GM18498 (cell line): ENCODE results near the gene ITGA11.
A peak's percentile ranks its signal among the peaks of the same experiment; 100 is the strongest.

Experiments
- ATAC-seq: cut with Tn5 transposase; IDR thresholded peaks from one replicate; pipeline ENCODE4 v1.9.1; 2021; ENCODE audit warnings: mild to moderate bottlenecking, moderate library complexity; ENCODE audit not compliant: unreplicated experiment

ITGA11 gene

GRCh38 chr15:68298882-68299381 lies 133.0 kb downstream of the ITGA11 start:
- ATAC-seq = peak; percentile 88

- no peak for ATAC-seq
Measured at GRCh38 chr15:68298336-68298735, 133.6 kb downstream of the ITGA11 start.

- ATAC-seq = no peak
Measured at GRCh38 chr15:68295014-68295805, 136.8 kb downstream of the ITGA11 start.

- ATAC-seq = no peak
Measured at GRCh38 chr15:68292967-68293366, 139.0 kb downstream of the ITGA11 start.

DNA sequence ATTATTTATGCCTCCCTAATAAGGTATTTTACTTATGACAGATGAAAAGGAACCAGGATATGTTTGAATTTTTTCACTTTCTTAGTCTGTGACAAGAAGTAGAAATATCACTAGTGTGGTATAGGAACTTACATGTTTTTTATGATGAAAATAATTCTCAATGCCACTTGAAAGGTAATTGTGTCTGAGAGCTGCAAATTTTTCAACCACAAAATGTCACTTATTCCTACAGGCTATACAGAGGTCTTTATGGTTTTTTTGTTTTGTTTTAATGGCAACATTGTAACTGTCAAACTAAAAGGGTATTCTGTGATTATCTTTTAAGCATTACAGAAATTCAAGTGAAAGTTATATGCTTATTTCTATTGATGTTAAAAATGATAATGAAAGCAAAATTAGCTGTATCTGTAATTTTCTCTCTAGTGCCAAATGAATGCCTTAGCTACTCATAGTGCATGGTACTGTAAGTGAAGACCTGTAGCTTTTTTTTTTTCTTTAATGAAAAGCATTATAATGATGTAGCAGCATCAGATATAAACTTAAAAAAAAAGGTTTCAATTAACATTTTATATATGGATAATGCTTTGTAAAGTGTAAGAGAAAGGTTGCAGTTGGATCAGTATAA lies 139.7 kb downstream of the ITGA11 start:
- no peak for ATAC-seq

DNA sequence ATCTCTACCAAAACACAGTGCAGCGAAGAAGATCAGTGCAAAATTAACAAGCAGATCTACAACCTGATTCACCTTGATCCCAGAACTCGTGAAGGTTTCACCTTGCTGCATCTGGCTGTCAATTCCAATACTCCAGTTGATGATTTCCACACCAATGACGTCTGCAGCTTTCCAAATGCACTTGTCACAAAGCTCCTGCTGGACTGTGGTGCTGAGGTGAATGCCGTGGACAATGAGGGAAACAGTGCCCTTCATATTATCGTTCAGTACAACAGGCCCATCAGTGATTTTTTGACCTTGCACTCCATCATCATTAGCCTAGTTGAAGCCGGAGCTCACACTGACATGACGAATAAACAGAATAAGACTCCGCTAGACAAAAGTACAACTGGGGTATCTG lies 141.2 kb downstream of the ITGA11 start:
- no peak for ATAC-seq

GRCh38 chr15:68289621-68290352 lies 142.2 kb downstream of the ITGA11 start:
- no peak for ATAC-seq

GRCh38 chr15:68289057-68289456 lies 142.9 kb downstream of the ITGA11 start:
- ATAC-seq = no peak

- ATAC-seq = no peak
Measured at GRCh38 chr15:68286256-68286655, 145.7 kb downstream of the ITGA11 start.

GRCh38 chr15:68285259-68285980 lies 146.5 kb downstream of the ITGA11 start:
- no peak for ATAC-seq

DNA sequence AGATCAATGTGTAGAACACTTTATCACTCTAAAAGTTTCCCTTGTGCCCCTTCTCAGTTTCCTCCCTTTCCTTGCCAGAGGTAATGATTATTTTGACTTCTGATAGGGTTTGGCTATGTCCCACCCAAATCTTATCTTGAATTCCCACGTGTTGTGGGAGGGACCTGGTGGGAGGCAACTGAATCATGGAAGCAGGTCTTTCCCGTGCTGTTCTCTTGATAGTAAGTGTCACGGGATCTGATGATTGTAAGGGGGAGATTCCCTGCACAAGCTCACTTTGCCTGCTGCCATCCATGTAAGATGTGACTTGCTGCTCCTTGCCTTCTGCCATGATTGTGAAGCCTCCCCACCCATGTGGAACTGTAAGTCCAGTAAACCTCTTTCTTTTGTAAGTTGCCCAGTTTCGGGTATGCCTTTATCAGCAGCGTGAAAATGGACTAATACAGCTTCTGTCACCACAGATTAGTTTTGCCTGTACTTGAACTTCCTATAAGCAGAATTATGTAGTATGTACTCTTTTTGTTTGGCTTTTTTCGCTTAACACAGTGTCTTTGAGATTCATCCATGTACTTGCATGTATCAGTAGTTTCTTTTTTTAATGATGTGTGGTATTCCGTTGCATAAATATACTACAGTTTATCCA lies 147.2 kb downstream of the ITGA11 start:
- ATAC-seq = no peak

GRCh38 chr15:68283401-68283800 lies 148.6 kb downstream of the ITGA11 start:
- no peak for ATAC-seq

DNA sequence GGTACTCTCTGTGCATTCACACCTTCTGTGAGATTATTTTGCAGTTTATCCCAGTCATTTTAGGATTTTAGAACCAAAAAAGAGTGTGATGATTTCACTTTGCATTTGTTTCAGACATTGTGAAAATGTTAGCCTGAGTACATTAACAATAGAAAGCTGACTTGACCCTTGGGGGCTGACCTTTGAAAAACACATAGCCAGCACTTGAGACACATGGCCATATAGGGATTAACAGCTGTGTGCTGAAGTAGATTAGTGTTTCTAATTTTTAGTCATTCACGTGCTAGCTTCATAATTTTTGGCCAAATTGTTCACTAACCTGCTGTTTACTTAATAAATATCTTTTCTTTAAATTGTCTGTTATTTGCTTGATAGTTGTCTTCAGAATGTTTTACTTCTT lies 151.0 kb downstream of the ITGA11 start:
- no peak for ATAC-seq

DNA sequence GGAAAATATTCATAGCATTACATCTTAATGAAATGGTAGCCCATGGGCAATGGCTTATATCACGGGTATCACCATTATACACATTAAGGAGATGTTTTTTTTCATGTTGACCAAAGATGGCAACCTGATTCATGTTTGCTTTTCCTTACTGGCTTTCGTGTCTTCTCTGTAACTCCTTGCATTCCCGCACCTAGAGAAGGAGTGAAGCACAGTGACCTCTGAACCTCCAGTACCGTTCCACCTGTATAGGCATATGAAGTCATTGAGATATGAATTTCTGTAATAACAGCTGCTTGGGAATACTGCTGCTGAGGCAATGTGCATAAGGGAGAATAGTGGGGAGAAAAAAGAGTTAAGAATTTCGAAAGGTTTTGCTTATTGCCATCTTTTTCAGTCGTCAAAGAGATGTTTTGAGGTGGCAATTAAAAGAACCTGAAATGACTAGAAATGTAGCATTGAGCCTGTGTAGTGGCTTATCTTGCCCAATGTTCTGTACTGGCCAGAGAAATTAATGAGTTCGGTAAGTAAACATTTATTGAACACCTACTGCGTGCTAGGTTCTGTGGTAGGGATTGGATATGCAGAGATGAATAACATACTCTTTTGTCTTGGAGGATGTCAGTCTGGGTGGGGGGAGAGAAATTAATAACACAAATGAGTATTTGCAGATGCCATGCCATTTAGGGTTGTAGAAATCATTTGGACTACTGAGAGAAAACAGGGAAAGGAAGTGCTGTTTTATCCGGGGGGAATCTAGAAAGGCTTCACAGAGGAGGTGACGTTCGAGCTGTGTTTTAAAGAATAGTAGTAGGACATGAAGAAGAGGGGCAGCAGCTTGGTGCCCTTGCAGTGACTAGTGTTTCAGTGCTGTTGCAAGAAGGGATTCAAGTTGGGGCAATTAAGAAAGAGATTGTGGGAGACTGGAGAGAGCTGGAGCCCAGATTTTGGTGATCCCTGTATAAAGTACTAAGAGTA lies 151.9 kb downstream of the ITGA11 start:
- no peak for ATAC-seq

- no peak for ATAC-seq
Measured at GRCh38 chr15:68278595-68279405, 153.2 kb downstream of the ITGA11 start.

GRCh38 chr15:68278345-68278594 lies 153.7 kb downstream of the ITGA11 start:
- ATAC-seq = no peak

GRCh38 chr15:68277603-68278344 lies 154.2 kb downstream of the ITGA11 start, which contains the start of gene FEM1B:
Gene FEM1B (plus strand): TSS chr15:68277745. CDS start chr15:68278418, 673 bp downstream.
- ATAC-seq = peak; percentile 84

DNA sequence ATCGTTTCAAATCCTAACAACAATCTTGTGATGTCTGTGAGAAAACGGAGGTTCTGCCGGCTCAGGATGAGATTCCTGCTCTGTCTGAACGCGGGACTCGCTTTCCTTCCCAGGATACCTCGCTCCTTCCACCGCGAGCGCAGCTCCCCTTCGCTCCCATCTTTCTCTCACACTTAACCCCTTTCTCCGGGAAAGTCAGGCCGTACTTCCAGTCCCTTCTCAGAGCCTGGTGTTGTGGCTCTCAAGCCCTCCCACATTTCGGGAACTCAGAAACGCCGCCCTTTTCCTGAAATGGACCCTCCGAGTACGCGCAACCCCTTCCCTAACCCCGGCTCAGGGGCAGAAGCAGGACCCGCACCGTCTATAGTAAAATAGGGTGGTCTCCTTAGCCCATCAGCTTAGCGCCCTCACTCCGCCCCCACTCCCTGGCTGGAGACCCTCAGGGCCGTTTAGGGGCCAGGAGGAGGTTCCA lies 154.8 kb downstream of the ITGA11 start:
- no peak for ATAC-seq
